ENCODE measurements around the gene ZFAND3. TPM values are rescaled to one million over a fixed set of nuclear protein-coding genes. Genes with fewer than 3 reads are reported as not detected.

ZFAND3 gene
- polyA plus RNA-seq, 1 donor from 2014 or later: 19.7 TPM

- Histone ChIP-seq H3F3A (ENCODE audit: insufficient read depth, low read length, poor library complexity, severe bottlenecking) (no peaks in the 10 kb centered on the region), H4K20me1 (ENCODE audit: insufficient read depth) (no peaks in the 10 kb centered on the region), H2AFZ (ENCODE audit: low read depth, low read length) (no peak overlapping the region), H3K27me3 (ENCODE audit: insufficient read depth, low read depth, low read length) (no peaks in the 10 kb centered on the region), H3K9me2 (ENCODE audit: insufficient read depth, low read length) (no peaks in the 10 kb centered on the region), H3K27ac (ENCODE audit: low read length) (no peak overlapping the region), H3K79me2 (replicated peaks; ENCODE audit: insufficient read depth, low read length) (peaks cover 32% of the 10 kb centered on the region), H3K36me3 (ENCODE audit: insufficient read depth, low read length) (no peaks in the 10 kb centered on the region), H3K9ac (ENCODE audit: low read length) (no peak overlapping the region), H3K9me3 (ENCODE audit: low read length) (no peaks in the 10 kb centered on the region), H3K4me2 (ENCODE audit: low read length) (no peak overlapping the region), H3K4me3 (ENCODE audit: low read length) (no peak overlapping the region)
- TF ChIP-seq, protein P1, sequence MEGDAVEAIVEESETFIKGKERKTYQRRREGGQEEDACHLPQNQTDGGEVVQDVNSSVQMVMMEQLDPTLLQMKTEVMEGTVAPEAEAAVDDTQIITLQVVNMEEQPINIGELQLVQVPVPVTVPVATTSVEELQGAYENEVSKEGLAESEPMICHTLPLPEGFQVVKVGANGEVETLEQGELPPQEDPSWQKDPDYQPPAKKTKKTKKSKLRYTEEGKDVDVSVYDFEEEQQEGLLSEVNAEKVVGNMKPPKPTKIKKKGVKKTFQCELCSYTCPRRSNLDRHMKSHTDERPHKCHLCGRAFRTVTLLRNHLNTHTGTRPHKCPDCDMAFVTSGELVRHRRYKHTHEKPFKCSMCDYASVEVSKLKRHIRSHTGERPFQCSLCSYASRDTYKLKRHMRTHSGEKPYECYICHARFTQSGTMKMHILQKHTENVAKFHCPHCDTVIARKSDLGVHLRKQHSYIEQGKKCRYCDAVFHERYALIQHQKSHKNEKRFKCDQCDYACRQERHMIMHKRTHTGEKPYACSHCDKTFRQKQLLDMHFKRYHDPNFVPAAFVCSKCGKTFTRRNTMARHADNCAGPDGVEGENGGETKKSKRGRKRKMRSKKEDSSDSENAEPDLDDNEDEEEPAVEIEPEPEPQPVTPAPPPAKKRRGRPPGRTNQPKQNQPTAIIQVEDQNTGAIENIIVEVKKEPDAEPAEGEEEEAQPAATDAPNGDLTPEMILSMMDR (IDR thresholded peaks at IDR 0.05; ENCODE audit: poor library complexity, severe bottlenecking): no peak
- TF ChIP-seq EZH2 (IDR thresholded peaks at IDR 0.05; ENCODE audit: borderline replicate concordance, insufficient read depth, low read length, poor library complexity, severe bottlenecking): no peak
- no peak for TF ChIP-seq POLR2AphosphoS5 (IDR thresholded peaks at IDR 0.05)
- no peak for TF ChIP-seq EP300 (conservative IDR thresholded peaks at IDR 0.05; ENCODE audit: poor library complexity, severe bottlenecking)
- TF ChIP-seq SMC3 (conservative IDR thresholded peaks at IDR 0.05; ENCODE audit: poor library complexity): no peak
- no peak for TF ChIP-seq RAD21 (conservative IDR thresholded peaks at IDR 0.05)
- no peak for TF ChIP-seq TAF1 (IDR thresholded peaks at IDR 0.05; ENCODE audit: low read depth)
- TF ChIP-seq, protein P2, sequence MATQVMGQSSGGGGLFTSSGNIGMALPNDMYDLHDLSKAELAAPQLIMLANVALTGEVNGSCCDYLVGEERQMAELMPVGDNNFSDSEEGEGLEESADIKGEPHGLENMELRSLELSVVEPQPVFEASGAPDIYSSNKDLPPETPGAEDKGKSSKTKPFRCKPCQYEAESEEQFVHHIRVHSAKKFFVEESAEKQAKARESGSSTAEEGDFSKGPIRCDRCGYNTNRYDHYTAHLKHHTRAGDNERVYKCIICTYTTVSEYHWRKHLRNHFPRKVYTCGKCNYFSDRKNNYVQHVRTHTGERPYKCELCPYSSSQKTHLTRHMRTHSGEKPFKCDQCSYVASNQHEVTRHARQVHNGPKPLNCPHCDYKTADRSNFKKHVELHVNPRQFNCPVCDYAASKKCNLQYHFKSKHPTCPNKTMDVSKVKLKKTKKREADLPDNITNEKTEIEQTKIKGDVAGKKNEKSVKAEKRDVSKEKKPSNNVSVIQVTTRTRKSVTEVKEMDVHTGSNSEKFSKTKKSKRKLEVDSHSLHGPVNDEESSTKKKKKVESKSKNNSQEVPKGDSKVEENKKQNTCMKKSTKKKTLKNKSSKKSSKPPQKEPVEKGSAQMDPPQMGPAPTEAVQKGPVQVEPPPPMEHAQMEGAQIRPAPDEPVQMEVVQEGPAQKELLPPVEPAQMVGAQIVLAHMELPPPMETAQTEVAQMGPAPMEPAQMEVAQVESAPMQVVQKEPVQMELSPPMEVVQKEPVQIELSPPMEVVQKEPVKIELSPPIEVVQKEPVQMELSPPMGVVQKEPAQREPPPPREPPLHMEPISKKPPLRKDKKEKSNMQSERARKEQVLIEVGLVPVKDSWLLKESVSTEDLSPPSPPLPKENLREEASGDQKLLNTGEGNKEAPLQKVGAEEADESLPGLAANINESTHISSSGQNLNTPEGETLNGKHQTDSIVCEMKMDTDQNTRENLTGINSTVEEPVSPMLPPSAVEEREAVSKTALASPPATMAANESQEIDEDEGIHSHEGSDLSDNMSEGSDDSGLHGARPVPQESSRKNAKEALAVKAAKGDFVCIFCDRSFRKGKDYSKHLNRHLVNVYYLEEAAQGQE (IDR thresholded peaks at IDR 0.05; ENCODE audit: borderline replicate concordance): no peak
- TF ChIP-seq MXI1 (conservative IDR thresholded peaks at IDR 0.05; ENCODE audit: poor library complexity, severe bottlenecking): no peak
Measured at GRCh38 chr6:38035478-38035877, 216.0 kb downstream of the ZFAND3 start.

DNA sequence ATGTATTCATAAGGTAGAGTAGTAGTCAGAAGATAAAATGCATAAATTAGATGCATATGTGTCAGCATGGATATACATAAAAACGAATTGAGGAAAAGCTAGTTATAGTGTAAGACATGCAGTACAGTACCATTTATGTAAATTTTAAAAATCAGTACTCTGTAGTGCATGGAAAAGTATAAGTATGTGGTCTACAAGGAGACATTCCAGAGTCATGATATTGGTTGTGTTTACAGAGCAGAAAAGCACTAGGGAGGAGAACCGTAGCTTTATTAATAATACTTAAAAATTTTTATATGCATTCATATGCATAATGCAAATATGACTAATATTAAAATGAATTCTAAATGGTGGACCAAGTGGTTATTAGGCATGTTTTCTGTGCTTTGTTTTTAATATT lies 220.0 kb downstream of the ZFAND3 start:
- Histone ChIP-seq H3K4me2 (ENCODE audit: low read length) (no peak overlapping the region), H3K9me3 (ENCODE audit: low read length) (no peaks in the 10 kb centered on the region), H3K79me2 (replicated peaks; ENCODE audit: insufficient read depth, low read length) (peaks cover 25% of the 10 kb centered on the region), H4K20me1 (ENCODE audit: insufficient read depth) (no peaks in the 10 kb centered on the region), H3K9ac (ENCODE audit: low read length) (no peak overlapping the region), H3F3A (ENCODE audit: insufficient read depth, low read length, poor library complexity, severe bottlenecking) (no peaks in the 10 kb centered on the region), H3K36me3 (ENCODE audit: insufficient read depth, low read length) (no peaks in the 10 kb centered on the region), H2AFZ (ENCODE audit: low read depth, low read length) (no peak overlapping the region), H3K27ac (ENCODE audit: low read length) (no peak overlapping the region), H3K4me3 (ENCODE audit: low read length) (no peak overlapping the region), H3K9me2 (ENCODE audit: insufficient read depth, low read length) (no peaks in the 10 kb centered on the region), H3K27me3 (ENCODE audit: insufficient read depth, low read depth, low read length) (no peaks in the 10 kb centered on the region)
- TF ChIP-seq, protein P1 (IDR thresholded peaks at IDR 0.05; ENCODE audit: poor library complexity, severe bottlenecking): no peak
- TF ChIP-seq EP300 (conservative IDR thresholded peaks at IDR 0.05; ENCODE audit: poor library complexity, severe bottlenecking) (no peak), RAD21 (conservative IDR thresholded peaks at IDR 0.05) (no peak), TAF1 (IDR thresholded peaks at IDR 0.05; ENCODE audit: low read depth) (no peak), EZH2 (IDR thresholded peaks at IDR 0.05; ENCODE audit: borderline replicate concordance, insufficient read depth, low read length, poor library complexity, severe bottlenecking) (no peak), POLR2AphosphoS5 (IDR thresholded peaks at IDR 0.05) (no peak), MXI1 (conservative IDR thresholded peaks at IDR 0.05; ENCODE audit: poor library complexity, severe bottlenecking) (no peak), SMC3 (conservative IDR thresholded peaks at IDR 0.05; ENCODE audit: poor library complexity) (no peak)
- TF ChIP-seq, protein P2 (IDR thresholded peaks at IDR 0.05; ENCODE audit: borderline replicate concordance): no peak

Measured in neural cell (in vitro differentiated cells).